A673 (cell line): ENCODE measurements around the gene BUD31. TPM values are rescaled to one million over a fixed set of nuclear protein-coding genes. Genes with fewer than 3 reads are reported as not detected.
"Not testable (repeated sequence)": the region's sequence is repeated elsewhere in the genome, so short reads cannot be mapped to it uniquely, and the experiment has no call there.

Experiments
- BruUV-seq: library from RNA; stranded (reverse); fragments of 400-500 nt; replicated peaks from 2 replicates; lab custom pipeline; 2021; lab: Mats Ljungman, UMichigan
- CTCF ChIA-PET: fragments of 300-600 bp; sonication (Branson Sonifier 250); formaldehyde crosslinking; loops from one replicate; lab custom pipeline; 2022; ENCODE audit warnings: antibody characterized with exemption; lab: Charles Lee
- POLR2A ChIA-PET: fragments of 300-600 bp; sonication (Branson Sonifier 250); formaldehyde crosslinking; loops from one replicate; lab custom pipeline; 2022; ENCODE audit warnings: antibody characterized with exemption; ENCODE audit not compliant: low non-redundant PET; lab: Charles Lee
- DNase-seq: peaks from one replicate; pipeline ENCODE4 v3.0.0-alpha.2; 2015; ENCODE audit warnings: low spot score
- H3K27ac ChIP-seq: fragments of 200-600 bp; sonication (generic); 2 replicates; pipeline ENCODE4 v1.5.1; 2016; ENCODE audit warnings: mixed run types, low read depth, mild to moderate bottlenecking, mixed read lengths, antibody characterized with exemption, low read length; ENCODE audit not compliant: poor library complexity, severe bottlenecking
- H3K27me3 ChIP-seq: fragments of 200-600 bp; sonication (generic); replicated peaks from 2 replicates; pipeline ENCODE4 v1.6.1; 2017; ENCODE audit warnings: mixed run types, low read depth, mild to moderate bottlenecking, mixed read lengths, antibody characterized with exemption, low read length; ENCODE audit not compliant: insufficient read depth, poor library complexity
- H3K36me3 ChIP-seq: fragments of 200-600 bp; sonication (generic); 2 replicates; pipeline ENCODE4 v1.6.1; 2016; ENCODE audit warnings: mixed run types, mild to moderate bottlenecking, mixed read lengths, antibody characterized with exemption, low read length; ENCODE audit not compliant: insufficient read depth, poor library complexity, severe bottlenecking
- H3K4me1 ChIP-seq: fragments of 200-600 bp; sonication (generic); 2 replicates; pipeline ENCODE4 v1.6.1; 2017; ENCODE audit warnings: mixed run types, mild to moderate bottlenecking, mixed read lengths, antibody characterized with exemption, low read length; ENCODE audit not compliant: insufficient read depth, poor library complexity, severe bottlenecking
- H3K4me3 ChIP-seq: fragments of 200-600 bp; sonication (generic); 2 replicates; pipeline ENCODE4 v1.5.1; 2016; ENCODE audit warnings: low read depth, mixed run types, mild to moderate bottlenecking, mixed read lengths, low read length; ENCODE audit not compliant: poor library complexity, severe bottlenecking
- H3K9me3 ChIP-seq: fragments of 200-600 bp; sonication (generic); 2 replicates; pipeline ENCODE4 v1.6.1; 2016; ENCODE audit warnings: mixed run types, low read depth, mild to moderate bottlenecking, mixed read lengths, antibody characterized with exemption, low read length; ENCODE audit not compliant: poor library complexity, severe bottlenecking
- EZH2 ChIP-seq: fragments of 200-600 bp; sonication (generic); IDR thresholded peaks from 2 replicates; pipeline ENCODE4 v1.6.1; 2017; ENCODE audit warnings: borderline replicate concordance, low read depth, mild to moderate bottlenecking, mixed read lengths, antibody characterized with exemption, low read length; ENCODE audit not compliant: poor library complexity, severe bottlenecking
- intact Hi-C: fragments of 100-400 bp; cut with micrococcal nuclease; formaldehyde crosslinking; loops from one replicate; pipeline ENCODE4 v1.10.0; 2022; ENCODE audit not compliant: unreplicated experiment
- total RNA-seq: library from RNA; stranded (reverse); gene quantifications from 2 replicates; pipeline ENCODE4 v1.2.3, GENCODE V29; 2021
- TF ChIP-seq, protein P1 (sequence below): fragments of 300-800, 200-600 bp; sonication (generic); conservative IDR thresholded peaks from 2 replicates; pipeline ENCODE4 v1.5.1; 2017; ENCODE audit warnings: low read depth, mild to moderate bottlenecking, antibody characterized with exemption, low read length, moderate library complexity, mixed read lengths

Gene BUD31
- total RNA-seq, 1 experiment from 2014 or later: 194 TPM

DNA sequence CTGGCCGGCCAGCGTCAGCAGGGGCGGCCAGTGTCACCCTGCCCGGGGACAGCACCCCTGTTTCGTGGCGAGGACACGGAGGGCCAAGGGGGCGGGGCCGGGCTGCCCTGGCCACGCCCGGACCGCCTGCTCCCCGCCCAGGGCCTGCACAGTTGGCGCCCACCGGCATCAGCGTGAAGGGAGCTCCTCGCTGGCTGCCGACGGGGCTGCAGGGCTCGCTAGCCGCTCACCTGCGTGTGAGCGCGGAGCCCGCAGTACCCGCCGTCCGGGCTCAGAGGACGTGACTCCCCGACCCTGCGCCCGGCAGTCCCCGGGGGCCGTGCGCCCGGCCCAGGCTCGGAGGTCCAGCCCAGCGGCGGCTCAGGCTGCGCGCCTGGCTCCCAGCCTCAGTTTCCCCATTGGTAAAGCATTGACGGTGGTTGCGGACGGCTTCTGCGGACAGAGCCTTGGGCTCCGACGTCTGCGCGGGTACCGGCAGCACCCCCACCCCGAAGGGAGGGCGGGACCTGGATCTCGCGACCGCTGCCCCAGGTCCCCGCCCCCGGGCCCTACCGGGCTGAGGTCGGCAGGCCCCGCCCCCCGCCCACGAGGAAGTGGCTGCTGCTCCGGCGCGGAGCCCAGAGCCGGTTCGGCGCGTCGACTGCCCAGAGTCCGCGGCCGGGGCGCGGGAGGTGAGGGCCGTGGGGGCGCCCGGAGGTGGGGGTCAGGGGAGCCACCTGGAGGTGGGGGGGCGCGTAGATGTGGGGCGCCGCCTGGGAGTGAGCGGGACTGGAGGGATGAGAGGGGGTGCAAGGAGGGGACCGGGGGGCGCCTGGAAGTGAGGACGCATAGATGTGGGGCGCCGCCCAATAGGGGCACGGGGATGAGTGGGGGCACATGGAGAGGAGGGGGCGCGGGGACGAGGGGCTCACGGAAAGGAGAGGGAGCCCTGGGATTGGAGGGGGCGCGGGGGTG is 34.4 kb upstream of the BUD31 start, which contains the start of gene ARPC1B:
Gene ARPC1B, plus strand, starts transcription at position 620 of the 954 bp plus-strand sequence. CDS start 10,985 bp downstream, outside the sequence.
- intact Hi-C loops: no loop called here
- TF ChIP-seq, protein P1, sequence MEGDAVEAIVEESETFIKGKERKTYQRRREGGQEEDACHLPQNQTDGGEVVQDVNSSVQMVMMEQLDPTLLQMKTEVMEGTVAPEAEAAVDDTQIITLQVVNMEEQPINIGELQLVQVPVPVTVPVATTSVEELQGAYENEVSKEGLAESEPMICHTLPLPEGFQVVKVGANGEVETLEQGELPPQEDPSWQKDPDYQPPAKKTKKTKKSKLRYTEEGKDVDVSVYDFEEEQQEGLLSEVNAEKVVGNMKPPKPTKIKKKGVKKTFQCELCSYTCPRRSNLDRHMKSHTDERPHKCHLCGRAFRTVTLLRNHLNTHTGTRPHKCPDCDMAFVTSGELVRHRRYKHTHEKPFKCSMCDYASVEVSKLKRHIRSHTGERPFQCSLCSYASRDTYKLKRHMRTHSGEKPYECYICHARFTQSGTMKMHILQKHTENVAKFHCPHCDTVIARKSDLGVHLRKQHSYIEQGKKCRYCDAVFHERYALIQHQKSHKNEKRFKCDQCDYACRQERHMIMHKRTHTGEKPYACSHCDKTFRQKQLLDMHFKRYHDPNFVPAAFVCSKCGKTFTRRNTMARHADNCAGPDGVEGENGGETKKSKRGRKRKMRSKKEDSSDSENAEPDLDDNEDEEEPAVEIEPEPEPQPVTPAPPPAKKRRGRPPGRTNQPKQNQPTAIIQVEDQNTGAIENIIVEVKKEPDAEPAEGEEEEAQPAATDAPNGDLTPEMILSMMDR: no peak
- no peak for TF ChIP-seq EZH2
- BruUV-seq: no TSS peak
- Histone ChIP-seq H3K9me3 (no peaks in the 10 kb centered on the region), H3K4me1 (peaks cover 7% of the 10 kb centered on the region), H3K4me3 (peak within 1 kb of the TSS; percentile 92), H3K27me3 (no peaks in the 10 kb centered on the region), H3K36me3 (no peaks in the 10 kb centered on the region), H3K27ac (peak within 1 kb of the TSS; percentile 42)
- POLR2A ChIA-PET: interaction anchor here (0.5 kb wide), 1 partner anchor 726 kb away, joined by 6 read pairs; no protein-coding TSS in a partner anchor
- DNase-seq: peak; percentile 77
- CTCF ChIA-PET: no interaction called here

- H3K4me3 ChIP-seq: peak overlapping the region; percentile 92
- peaks cover 15% of the 10 kb centered on the region for H3K4me1 ChIP-seq
- H3K36me3 ChIP-seq: no peaks in the 10 kb centered on the region
- POLR2A ChIA-PET: no interaction called here
- CTCF ChIA-PET: no interaction called here
- intact Hi-C loops: no loop called here
- peak overlapping the region; percentile 42 for H3K27ac ChIP-seq
- DNase-seq: peak; percentile 55
- TF ChIP-seq, protein P1: no peak
- TF ChIP-seq EZH2: no peak
- BruUV-seq: no TSS peak
- H3K27me3 ChIP-seq: no peaks in the 10 kb centered on the region
- H3K9me3 ChIP-seq: no peaks in the 10 kb centered on the region
Measured at GRCh38 chr7:99375070-99375807, 33.5 kb upstream of the BUD31 start.

- Histone ChIP-seq H3K27me3 (no peaks in the 10 kb centered on the region), H3K9me3 (no peaks in the 10 kb centered on the region), H3K4me1 (peaks cover 23% of the 10 kb centered on the region), H3K27ac (peak overlapping the region; percentile 6), H3K36me3 (no peaks in the 10 kb centered on the region), H3K4me3 (no peak overlapping the region)
- BruUV-seq: no TSS peak
- CTCF ChIA-PET: no interaction called here
- TF ChIP-seq EZH2: no peak
- TF ChIP-seq, protein P1: no peak
- DNase-seq: peak; percentile 61
- POLR2A ChIA-PET: interaction anchor here (0.6 kb wide), 1 partner anchor 1745 kb away, joined by 5 read pairs; no protein-coding TSS in a partner anchor
- intact Hi-C loops: no loop called here
Measured at GRCh38 chr7:99379043-99379577, 29.7 kb upstream of the BUD31 start.

DNA sequence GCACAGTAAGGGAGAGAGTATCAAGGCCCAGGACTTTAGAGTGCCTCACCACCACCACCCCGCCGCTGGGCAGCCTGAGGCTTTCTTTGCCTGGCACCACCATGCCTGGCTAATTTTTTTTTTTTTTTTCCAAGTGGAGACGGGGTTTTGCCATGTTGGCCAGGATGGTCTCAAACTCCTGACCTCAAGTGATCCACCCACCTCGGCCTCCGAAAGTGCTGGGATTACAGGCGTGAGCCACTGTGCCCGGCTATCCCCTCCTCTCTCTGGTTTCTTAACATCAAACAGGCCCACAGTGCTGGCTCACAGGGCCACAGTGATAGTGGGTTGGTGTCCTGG is 29.1 kb upstream of the BUD31 start:
- intact Hi-C loops, BruUV-seq: not testable (repeated sequence)
- peak overlapping the region; percentile 6 for H3K27ac ChIP-seq

More for the DNA sequence above, 29.1 kb upstream of the BUD31 start:
- H3K9me3 ChIP-seq, DNase-seq, H3K27me3 ChIP-seq, CTCF ChIA-PET, H3K4me3 ChIP-seq, H3K36me3 ChIP-seq: not testable (repeated sequence)
- H3K4me1 ChIP-seq: peaks cover 23% of the 10 kb centered on the region
- POLR2A ChIA-PET: interaction anchor here (0.6 kb wide), 1 partner anchor 1746 kb away, joined by 5 read pairs; no protein-coding TSS in a partner anchor
